ENCODE measurements around the gene DYNLT2B.
"Not testable (repeated sequence)": the region's sequence is repeated elsewhere in the genome, so short reads cannot be mapped to it uniquely, and the experiment has no call there.

DYNLT2B gene

GRCh38 chr3:196317687-196318467 lies at the start of gene DYNLT2B:
Gene DYNLT2B, minus strand, starts transcription at chr3:196318240. Its CDS starts 88 bp downstream, at chr3:196318152.
- DNase-seq (ENCODE audit: low read depth): peak; percentile 80

DNA sequence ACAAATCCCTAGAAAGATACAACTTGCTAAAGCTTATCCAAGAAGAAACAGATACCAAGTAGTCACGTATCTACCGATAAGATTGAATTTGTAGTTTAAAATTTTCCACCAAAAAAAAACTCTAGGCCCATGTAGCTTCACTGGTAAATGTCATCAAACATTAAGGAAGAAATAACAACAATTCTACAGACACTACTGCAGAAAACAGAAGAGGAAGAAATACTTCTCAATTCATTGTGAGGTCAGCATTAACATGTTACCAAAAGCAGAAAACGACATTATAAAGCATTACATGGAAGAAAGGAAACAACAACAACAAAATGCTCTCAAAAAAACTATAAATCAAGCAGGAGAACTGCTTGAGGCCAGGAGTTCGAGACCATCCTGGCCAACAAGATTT lies 47.7 kb upstream of the DYNLT2B start:
- DNase-seq (ENCODE audit: low read depth): no peak

DNA sequence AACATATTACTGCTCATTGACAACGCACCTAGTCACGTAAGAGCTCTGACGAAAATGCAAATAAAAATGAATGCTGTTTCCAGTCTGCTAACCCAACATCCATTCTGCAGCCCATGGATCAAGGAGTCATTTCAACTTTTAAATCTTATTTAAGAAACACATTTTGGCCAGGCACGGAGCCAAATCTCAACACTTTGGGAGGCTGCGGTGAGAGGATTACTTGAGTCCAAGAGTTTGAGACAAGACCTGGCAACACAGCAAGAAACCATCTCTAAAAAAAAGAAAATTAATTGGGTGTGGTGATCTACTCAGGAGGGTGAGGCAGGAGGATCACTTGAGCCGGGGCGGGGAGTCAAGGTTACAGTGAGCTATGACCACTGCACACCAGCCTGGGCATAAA lies 42.5 kb upstream of the DYNLT2B start:
- no peak for DNase-seq (ENCODE audit: low read depth)

DNA sequence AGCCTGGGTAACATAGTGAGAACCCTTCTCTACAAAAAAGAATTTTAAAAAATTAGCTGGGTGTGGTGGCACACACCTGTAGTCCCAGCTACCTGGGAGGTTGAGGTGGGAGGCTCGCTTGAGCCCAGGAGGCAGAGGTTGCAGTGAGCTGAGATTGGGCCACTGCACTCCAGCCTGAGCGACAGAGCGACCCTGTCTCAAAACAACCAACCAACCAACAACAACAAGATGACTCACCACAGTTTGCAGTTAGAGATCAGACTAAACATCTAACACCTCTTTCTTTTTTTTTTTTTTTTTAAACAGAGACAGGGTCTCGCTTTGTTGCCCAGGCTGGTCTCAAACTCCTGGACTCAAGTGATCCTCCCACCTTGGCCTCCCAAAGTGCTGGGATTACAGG lies 40.5 kb upstream of the DYNLT2B start:
- not testable (repeated sequence) for DNase-seq (ENCODE audit: low read depth)

DNA sequence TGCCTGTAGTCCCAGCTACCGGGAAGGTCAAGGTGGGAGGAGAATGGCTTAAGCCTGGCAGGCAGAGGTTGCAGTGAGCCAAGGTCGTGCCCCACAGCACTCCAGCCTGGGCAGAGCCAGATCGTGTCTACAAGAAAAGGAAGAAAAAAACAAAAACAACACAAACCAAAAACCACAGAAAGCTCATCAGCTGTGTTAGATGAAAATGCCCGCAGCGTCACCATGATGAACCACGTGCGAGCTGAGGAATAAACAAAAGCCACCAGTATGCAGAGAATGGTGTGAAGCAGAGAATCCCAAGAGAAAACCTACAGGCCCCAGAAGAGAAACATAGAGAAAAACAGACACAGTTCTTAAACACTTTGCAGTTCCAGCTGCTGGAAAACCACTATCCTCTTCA lies 39.9 kb upstream of the DYNLT2B start:
- DNase-seq (ENCODE audit: low read depth): no peak

GRCh38 chr3:196356556-196356955 lies 38.5 kb upstream of the DYNLT2B start:
- DNase-seq (ENCODE audit: low read depth): no peak

DNA sequence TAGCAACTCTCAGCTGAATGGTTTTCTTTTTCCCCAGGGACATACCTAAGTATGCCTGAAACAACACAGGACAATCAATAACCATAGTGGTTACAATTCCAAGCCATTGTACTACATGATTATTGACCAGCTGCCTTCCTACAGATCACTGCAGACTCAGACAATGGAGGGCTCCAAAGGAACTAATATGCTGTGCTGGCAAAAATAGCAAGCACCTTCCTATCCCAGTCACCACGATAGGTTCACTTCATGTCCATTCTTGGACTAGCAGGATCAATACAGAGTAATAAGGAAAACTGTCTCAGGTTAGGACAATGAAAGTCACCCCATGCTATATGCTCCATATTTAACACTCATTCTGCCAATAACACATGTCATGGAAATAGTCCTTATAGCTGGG lies 37.6 kb upstream of the DYNLT2B start:
- DNase-seq (ENCODE audit: low read depth): no peak

DNA sequence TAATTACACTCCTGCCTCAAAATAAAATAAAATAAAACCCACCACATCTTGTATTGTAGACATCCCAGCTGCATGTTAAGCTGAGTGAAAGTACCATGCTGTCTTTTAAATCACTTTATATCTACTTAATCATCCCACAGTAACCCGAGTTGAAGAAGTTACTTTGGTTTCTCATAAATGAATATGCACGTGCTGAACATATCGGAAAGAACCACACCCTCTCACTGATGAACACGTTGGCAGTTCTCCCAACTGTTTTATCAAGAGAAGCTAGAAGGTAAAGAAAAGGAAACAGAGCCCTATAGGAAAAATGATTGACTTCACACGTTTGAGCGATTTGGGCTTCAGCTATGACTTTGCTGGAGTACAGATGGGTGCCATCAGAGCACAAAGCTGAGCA lies 36.1 kb upstream of the DYNLT2B start:
- DNase-seq (ENCODE audit: low read depth): no peak

- DNase-seq (ENCODE audit: low read depth): no peak
Measured at GRCh38 chr3:196351541-196351940, 33.5 kb upstream of the DYNLT2B start.

- DNase-seq (ENCODE audit: low read depth): no peak
Measured at GRCh38 chr3:196350067-196350466, 32.0 kb upstream of the DYNLT2B start.

DNA sequence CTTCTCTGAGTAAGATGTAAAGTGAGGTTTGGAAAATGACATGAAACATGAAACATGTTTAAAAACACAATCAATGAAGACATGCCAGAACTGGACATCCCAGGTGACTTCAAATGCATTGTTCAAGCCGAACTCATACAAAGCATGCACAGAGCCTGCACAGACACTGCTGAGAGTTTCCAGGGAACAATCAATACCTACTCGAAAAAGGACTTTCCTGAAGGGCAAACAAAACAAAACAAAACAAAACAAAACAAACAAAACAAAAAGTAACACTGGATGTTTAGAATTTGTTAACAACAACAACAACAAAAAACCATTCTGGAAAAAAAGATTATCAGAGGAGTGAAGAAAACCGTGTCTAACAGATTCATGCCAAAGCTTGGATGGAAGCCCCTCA lies 30.7 kb upstream of the DYNLT2B start:
- no peak for DNase-seq (ENCODE audit: low read depth)

DNA sequence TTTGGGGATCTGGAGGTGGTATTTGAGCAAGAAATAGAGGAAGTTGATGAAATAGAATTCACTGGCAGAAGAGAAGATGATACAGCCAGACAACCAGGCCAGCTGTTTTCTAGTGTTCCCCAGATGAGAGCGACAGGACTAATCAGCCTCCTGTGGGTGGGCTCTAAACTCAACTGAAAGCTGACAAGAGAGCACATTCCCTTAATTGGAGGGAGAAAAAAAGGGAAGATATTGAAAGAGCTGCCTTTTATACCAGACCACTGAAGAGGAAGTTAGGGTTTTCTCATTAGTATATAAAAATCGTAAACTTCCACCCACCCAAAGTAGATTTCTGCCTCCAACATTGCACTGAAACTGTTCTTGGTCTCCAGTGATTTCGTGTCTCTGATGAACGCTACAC lies 26.6 kb upstream of the DYNLT2B start:
- no peak for DNase-seq (ENCODE audit: low read depth)

DNA sequence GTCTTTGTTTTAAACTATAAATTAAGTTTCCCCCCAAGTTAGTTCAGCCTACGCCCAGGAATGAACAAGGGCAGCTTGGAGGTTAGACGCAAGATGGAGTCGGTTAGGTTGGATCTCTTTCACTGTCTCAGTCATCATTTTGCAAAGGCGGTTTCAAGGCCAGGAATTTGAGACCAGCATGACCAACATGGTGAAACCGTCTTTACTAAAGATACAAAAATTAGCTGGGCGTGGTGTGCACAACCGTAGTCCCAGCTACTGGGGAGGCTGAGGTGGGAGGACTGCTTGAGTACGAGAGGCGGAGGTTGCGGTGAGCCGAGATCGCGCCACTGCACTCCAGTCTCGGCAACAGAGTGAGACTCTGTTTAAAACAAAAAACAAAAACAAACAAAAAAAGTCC lies 25.9 kb upstream of the DYNLT2B start:
- DNase-seq (ENCODE audit: low read depth): not testable (repeated sequence)

DNA sequence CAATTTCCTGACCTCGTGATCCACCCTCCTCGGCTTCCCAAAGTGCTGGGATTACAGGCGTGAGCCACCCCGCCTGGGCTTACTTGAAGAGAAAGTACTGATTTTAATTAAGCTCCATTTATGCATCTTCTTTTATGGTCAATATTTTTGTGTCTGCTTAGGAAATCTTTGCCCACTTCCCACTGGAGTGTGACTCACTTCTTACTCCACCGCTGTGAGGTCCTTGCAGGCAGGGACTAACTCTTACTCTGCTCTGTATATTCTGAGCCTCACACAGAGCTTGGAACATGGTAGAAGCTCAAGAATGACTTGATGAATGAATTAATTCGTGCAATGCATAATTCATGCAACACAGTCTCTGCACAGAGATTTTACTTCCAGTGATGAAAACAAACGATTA lies 23.1 kb upstream of the DYNLT2B start:
- DNase-seq (ENCODE audit: low read depth): no peak

DNA sequence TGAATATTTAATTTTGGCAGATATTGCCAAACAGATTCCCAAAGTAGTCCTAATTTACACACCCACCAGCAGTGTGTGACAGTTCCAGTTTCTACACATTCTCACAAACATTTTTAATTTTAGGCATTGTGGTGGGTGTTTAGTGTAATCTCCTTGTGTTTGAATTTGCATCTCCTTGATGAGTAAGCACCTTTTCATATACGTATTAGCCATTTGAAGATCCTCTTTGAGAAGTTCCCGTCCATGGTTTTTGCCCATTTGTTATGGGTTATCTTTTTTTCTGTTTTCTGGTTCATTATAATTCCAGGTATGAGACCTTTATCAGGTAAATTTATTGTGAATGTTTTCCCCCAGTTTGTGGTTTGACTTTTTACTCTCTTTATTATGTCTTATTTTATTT lies 22.4 kb upstream of the DYNLT2B start:
- no peak for DNase-seq (ENCODE audit: low read depth)

GRCh38 chr3:196339493-196340254 lies 21.6 kb upstream of the DYNLT2B start:
- DNase-seq (ENCODE audit: low read depth): no peak

- no peak for DNase-seq (ENCODE audit: low read depth)
Measured at GRCh38 chr3:196339044-196339443, 21.0 kb upstream of the DYNLT2B start.

DNA sequence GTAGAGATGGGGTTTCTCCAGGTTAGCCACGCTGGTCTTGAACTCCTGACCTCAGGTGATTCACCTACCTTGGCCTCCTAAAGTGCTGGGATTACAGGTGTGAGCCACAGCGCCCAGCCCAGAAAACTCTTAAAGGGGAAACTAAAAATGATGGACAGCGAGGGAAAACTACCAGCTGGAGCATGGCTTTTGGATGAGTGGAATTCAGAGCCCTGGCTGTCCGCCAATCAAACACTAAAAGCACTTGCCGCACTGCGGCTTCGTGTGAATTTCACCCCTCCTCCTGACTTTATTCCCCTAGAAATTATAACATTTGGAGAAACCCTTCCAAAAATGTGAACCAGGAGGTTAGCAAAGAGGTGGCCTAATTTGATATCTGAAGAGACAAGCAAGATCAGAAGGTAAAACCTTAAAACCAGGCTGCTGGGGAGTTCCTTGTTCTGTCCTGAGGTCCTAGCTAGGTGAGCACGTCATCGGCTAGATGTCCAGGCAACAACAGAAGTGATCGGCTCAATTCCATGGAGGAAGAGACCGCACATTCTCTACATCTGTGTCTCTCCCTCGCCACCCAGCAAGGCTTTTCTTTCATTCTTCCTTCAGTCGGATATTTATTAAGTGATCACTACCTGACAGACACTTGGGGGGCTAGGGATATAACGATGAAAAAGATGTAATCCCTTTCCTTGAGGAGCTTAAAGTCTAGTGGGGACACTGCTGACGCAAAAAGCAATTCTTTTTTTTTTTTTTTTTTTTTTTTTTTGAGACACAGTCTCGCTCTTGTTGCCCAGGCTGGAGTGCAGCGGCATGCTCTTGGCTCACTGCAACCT lies 18.5 kb upstream of the DYNLT2B start:
- DNase-seq (ENCODE audit: low read depth): no peak

- DNase-seq (ENCODE audit: low read depth): no peak
Measured at GRCh38 chr3:196335503-196335948, 17.5 kb upstream of the DYNLT2B start.

DNA sequence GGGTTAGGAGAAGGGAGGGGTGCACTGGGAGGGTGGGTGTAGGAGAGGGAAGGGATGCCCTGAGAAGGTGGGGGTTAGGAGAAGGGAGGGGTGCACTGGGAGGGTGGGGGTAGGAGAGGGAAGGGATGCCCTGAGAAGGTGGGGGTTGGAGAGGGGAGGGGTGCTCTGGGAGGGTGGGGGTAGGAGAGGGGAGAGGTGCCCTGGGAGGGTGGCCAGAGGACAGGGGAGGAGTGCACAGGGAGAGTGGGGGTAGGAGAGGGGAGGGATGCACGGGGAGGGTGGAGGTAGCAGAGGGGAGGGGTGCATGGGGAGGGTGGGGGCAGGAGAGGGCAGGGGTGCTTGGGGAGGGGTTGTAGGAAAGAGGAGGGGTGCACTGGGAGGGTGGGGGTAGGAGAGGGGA lies 16.9 kb upstream of the DYNLT2B start:
- no peak for DNase-seq (ENCODE audit: low read depth)

DNA sequence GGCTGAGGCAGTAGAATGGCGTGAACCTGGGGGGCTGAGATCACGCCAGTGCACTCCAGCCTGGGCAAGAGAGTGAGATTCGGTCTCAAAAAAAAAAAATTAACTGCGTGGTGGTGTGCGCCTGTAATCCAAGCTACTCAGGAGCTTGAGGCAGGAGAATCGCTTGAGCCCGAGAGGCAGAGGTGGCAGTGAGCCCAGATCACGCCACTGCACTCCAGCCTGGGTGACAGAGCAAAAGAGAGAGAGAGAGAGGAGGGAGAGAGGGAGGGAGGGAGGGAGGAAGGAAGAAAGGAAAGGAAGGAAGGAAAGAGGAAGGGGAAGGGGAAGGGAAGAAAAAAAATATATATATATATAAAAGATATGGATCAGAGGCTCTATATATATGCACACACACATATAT lies 14.1 kb upstream of the DYNLT2B start:
- no peak for DNase-seq (ENCODE audit: low read depth)

DNA sequence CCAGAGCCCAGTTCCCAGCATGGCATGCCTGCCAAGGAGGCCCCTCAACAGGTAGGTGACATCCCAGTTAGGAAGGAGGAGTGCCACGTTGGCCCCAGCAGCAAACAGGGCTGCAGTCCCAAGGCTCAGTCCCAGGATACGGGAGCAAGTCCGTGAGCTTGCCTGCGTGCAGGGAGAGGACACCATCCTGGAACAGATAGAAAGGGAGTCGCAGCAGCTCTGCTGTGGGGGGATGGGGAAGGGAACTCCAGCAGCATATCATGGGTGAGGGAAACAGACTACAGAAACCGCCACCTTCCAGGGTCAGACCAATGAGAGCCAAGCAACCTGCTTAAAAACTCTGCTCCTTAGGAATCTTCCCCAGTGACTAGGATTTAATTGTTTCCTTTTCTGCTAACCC lies 9.4 kb upstream of the DYNLT2B start:
- no peak for DNase-seq (ENCODE audit: low read depth)

DNA sequence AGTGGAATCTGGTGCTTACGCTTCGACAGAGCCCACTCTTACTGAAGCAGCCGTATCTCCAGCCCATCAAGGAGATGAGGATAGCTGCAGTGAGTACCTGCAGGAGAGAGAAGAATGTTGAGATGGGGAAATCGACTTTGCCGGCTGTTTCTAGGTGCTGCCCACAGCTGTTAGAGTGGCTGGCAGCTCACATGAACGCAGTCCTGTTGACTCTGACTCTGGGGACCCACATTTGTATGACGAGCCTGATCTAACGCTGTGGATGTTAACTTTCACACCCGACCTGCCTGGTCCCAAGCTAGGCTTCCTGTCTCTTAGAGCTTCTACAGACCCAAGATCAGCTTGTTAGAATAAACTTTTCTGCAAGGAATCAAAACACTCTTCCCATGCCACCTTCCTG lies 8.9 kb upstream of the DYNLT2B start:
- no peak for DNase-seq (ENCODE audit: low read depth)

All from T-helper 22 cell (primary cell).